Amygdala (tissue), 56 donors: Measurements from ENCODE around the gene ACACA.
"Not testable (repeated sequence)": the region's sequence is repeated elsewhere in the genome, so short reads cannot be mapped to it uniquely, and the experiment has no call there.

ENCODE experiments used
- DNase-seq, 56 donors: peaks; one replicate each; lab custom pipeline; 2025; lab: John Stamatoyannopoulos, UW

Gene ACACA

DNA sequence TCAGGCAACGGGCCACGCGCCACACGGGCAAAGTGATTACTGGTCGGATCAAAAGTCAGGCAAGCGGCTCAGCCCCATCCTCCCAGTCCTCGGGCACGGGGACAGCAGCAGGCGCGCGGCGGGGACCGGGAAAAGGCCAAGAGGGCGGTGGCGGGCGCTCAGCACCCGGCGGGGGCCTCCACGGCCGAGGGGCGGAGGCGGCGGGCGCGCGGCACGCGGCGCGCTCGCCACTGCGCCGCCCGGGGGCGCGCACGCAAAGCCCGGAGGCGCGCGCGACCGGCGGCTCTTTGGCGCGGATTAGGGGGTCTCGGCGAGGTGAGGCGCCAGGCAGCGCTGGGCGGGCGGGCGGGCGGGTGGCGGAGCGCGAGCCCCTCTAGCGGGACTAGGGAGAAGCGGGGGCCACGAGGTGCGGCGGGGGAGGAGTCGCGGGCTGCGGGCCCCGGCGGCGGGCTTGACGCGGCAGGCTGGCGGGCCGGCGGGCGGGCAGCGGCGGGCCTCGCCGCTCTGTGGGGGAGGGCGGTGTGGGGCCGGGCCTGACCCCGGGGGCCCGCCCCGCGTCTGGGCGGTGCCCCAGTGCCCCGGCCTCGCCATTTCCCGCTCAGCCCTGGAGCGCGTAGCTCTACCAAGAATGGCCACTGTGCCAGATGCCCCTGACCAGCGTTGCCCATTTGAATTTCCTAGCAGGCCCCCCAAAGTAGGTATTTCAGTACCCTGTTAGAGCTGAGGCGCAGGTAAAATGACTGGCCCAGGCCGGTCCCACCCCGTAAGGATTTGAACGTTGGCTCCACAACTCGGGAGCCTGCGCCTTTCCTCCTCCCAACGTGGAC lies at the start of gene ACACA, which contains the start of gene TADA2A:
Gene ACACA (minus strand): TSS at position 202 of the 827 bp plus-strand sequence. CDS start 537 bp downstream, outside the sequence.
Gene TADA2A (plus strand): TSS at position 252 of the 827 bp plus-strand sequence. CDS start 4,480 bp downstream, outside the sequence.
- peak in 55 of 56 donors; percentile 8 to 82 (median 65) for DNase-seq

DNA sequence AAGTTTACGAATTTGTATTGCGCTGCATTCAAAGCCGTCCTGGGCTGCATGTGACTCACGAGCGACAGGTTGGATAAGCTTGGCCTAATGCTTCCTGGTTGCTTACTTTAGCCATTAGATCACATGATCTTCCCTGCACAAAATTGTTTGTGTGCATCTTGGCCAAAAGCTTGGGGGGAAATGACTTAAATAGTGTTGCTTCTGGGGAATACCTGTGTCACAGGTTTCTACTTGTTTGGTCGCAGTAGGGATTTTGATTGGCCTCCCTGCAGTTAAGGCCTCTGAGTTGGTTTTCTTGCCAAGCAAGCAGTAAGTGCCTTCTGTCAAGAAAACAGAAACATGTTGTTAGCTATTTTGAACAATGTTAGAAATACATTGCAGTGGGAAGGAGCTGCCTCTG lies 43.5 kb upstream of the ACACA start:
- peak in 2 of 56 donors; percentile 3 to 9 for DNase-seq

DNA sequence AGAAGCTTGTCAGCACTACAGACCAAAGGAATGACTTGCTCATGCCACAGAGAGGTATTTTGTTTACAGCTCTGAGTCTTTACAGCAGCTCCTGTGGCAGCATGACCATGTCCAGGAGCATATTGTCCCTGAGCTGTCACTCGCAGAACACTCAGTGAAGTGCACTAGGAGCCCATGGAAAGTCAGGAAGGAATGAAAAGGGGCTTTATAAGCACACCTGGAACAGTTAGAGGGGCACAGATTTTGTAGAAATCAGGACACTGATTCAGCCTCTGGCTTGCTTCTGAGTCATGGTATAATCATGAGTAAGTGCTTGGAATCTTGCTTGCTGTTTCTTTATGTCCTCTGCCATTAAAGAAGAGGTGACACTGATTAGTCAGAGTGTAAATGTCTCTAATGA lies 41.0 kb upstream of the ACACA start:
- DNase-seq = no peak

DNA sequence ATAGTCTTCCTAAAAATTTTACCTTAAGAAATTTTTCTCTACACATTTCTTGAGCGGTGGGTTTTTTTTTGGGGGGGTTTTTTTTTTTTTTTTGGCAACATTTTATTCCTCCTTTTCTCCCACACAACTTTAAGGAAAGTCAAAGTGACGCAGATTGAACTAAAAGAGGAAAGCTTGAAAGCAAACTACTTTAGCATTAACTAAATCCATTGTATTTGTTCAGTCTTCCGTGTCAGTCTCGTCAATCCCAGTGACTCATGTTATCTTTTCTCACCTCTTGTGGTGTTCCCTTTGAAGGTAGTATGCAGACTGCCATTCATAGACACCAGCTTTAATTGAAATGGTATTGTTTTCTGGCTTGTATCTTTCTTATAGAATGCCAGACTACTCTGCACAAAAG lies 39.4 kb upstream of the ACACA start:
- DNase-seq = no peak

DNA sequence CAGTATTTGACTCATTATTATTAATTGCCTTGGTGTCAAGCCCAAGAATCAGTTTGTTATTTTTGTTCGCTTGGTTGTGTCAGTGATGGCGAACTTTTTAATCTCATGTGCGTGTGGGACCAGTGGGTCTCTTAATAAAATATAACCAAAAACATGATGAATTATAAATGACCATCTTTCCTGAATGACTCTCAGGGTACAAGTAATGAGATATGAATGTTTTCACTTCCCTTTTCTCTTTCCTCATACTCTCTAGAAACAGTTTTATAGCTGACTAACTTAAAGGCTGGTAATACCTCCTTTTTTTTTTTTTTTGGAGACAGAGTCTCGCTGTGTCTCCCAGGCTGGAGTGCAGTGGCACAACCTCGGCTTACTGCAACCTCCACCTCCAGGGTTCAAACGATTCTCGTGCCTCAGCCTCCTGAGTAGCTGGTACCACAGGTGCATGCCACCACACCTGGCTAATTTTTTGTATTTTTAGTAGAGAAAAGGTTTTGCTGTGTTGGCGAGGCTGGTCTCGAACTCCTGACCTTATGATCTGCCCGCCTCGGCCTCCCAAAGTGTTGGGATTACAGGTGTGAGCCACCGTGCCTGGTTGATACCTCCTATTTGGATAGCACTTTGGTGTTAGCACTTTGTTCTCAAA lies 34.9 kb upstream of the ACACA start:
- not testable (repeated sequence) for DNase-seq

DNA sequence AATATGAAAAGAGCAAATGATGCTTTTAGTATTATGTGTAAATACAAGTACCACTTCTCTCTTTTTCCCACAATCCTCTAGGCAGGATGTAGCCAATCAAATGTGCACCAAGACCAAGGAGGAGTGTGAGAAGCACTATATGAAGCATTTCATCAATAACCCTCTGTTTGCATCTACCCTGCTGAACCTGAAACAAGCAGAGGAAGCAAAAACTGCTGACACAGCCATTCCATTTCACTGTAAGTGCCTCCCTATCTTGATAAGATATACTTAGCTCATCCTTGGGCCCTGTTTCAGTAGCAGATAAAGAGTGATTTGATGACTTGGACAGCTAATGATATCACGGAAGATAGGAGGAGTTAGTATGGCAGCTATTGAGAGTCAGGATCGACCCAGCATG lies 33.8 kb upstream of the ACACA start:
- no peak for DNase-seq

DNA sequence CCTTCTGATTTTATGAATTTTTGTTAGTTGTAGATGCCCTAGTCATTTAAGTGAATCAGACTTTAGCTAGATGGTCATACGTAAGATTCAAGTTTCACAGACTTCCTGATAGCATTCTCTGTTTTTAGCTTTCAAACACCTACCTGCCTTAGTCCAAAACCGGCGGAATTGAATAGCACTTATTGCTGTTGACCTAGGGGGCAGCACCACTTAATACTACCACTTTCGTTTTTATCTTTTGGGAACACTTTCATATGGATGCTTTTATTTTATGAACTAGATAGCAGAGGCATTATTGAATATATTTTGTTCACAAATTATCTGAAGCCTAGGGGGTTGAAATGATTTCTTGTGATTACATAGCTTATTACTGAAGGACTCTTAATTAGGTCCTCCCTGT lies 31.5 kb upstream of the ACACA start:
- no peak for DNase-seq

DNA sequence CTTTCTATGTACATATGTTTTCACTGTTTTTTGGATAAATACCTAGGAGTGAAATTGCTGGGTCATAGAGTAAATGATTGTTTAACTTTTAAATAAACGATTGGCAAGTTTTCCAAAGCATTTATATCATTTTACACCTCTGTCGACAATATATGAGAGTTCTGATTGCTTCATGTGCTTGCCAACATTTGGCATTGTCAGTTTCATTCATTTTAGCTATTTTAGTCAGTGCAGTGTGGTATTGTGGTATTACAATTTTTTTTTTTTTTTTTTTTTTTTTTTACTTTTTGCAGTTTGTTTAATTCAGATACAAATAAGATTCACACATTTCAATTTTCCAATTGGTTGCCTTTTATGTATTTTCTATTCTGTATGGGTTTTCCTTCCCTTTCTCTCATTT lies 26.0 kb upstream of the ACACA start:
- DNase-seq = no peak

DNA sequence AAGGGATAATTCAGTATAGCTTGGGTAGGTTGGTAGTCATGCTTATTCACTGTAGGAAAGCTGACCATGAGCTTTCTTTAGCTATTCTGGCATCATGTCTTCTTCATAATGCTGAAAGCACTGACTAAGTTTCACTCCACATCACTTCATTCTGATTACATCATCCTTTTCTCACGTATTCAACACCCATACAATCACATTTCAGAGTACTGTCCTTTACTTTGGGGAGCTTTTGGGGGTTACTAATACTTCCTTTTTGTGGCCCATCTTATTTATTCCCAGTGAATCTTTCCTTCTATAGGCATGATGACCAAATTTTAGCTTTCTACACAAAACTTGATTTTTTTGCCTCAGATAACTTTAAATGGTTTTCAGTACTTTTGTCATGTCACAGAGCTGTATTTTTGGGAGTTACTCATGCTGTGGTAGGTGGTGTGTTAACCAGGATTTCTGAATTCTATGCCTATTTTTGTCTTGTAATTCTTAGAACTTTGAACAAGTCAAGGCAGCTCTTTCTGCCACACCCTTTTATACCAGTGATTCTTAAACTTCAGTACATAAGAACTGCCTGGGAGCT lies 23.5 kb upstream of the ACACA start:
- no peak for DNase-seq

DNA sequence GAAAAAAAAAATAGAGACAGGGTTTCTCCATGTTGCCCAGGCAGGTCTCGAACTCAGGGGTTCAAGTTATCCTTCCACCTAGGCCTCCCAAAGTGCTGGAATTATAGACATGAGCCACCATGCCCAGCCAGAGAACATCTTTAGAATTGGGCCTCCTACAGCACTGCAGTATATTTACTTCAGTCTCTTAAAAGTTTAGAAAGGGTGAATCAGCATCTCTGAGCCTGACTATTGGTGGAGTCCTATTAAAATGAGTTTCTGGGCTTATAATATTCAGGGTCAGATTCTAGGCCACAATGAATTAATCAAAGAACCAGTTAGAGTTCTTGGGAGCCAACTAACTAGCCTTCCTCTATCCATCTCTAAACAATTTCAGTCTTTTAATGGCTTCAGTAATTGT lies 22.8 kb upstream of the ACACA start:
- DNase-seq = no peak

DNA sequence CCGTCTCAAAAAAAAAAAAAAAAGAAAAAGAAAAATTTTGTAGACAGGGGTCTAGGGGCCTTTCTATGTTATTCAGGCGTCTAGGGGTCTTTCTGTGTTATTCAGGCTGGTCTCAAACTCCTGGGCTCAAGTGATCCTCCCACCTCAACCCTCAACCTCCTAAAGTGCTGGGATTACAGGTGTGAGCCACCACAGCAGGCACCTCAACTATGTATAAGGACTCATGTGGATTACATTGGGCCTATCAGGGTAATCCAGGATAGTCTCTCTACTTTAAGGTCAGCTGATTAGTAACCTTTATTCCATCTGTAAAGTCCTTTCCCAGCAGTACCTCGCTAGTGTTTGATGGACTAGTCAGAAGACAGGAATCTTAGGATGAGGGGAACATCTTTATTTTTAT lies 22.4 kb upstream of the ACACA start:
- no peak for DNase-seq

DNA sequence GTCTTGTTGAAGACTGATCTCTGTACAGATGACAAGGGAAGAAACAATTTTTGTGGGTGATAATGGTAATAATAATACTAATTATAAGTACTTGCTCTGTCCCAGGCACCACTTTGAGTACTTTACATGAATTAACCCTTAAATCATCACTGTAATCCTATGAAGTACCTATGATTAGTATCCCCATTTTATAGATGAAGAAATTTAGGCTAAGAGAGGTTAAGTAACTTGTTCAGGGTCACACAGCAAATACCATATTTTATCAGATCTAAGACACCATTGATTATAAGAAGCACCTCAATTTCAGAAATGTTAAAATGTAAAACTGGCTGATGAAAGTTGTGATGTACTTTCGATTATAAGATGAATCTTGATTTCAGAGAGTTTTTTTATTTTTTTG lies 18.6 kb upstream of the ACACA start:
- DNase-seq = no peak

DNA sequence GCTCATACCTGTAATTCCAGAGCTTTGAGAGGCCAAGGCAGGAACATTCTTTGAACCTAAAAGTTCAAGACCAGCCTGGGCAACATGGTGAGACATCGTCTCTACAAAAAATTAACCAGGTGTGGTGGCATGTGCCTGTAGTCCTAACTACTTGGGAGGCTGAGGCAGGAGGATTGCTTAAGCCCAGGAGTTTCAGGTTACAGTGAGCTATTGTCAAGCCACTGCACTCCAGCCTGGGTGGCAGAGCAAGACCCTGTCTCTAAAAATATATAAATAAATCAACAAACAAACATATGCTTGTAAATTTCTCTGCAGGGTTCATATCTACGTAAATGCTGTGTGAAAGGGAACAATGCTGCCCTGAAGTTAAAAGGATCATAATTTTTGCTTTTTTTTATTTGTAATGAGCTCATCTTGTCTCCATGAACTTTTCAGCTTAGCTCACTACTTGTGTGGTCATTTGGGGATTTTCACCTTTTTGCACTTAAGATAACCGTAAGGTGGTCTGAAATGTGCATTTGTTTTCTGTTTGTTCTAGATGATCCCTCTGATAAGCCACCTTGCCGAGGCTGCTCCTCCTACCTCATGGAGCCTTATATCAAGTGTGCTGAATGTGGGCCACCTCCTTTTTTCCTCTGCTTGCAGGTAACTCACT lies 16.5 kb upstream of the ACACA start:
- DNase-seq = no peak

DNA sequence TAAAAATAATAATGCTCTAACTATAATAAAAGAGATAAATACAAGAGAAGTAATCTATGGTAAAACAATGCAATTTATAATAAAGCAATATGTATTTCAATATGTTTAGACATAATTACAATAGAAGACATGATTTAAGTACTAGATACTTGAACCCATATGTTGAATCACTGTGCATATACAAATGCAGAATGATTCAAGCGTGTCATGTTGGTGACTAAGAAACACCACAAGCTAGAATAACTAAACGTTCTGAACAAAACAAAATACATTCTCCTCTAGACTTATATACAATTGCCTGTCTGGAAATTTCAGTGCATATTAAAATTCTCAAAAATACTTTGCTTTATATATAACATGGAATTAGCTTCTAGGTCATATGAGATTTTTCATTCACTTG lies 11.2 kb upstream of the ACACA start:
- no peak for DNase-seq

DNA sequence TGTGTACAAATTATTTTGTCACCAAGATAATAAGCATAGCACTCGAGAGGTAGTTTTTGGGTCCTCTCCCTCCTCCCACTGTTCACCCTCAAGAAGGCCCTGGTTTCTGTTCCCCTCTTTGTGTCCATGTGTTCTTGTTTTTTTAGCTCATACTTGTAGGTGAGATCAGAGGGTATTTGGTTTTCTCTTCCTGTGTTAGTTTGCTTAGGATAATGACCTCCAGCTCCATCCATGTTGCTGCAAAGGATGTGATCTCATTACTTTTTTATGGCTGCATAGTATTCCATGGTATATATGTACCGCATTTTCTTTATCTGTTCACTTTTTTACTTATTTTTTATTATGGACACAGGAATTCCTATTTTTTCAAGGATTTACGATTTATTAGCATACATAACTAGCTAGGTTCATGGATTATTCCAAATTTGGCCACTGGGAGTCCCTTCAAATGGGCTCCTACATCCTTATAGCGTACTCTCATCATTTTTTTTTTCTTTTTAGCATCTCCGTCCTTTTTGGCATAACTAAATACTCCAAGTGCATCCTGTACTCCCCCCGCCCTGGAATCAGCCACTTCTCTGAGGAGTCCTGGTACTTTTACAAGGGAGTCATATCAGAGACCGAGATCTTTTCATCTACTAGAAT lies 7.4 kb upstream of the ACACA start:
- DNase-seq = no peak

DNA sequence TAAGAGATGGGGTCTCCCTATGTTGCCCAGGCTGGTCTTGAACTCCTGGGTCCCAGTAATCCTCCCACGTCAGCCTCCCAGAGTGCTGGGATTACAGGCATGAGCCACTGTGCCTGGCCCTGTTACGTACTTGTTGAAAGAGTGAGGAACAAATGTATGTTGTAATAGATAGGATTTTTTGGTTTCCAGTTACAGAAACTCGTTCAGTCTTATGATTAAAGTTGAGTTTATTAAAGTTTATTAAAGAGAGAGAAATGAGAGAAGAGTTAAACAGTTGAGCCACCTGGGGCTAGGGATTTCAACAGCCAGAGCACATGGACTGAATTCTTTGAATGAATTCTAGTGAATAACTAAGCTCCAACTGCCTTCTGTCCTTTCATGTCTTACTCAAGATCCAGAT lies 3.7 kb upstream of the ACACA start:
- DNase-seq = no peak

DNA sequence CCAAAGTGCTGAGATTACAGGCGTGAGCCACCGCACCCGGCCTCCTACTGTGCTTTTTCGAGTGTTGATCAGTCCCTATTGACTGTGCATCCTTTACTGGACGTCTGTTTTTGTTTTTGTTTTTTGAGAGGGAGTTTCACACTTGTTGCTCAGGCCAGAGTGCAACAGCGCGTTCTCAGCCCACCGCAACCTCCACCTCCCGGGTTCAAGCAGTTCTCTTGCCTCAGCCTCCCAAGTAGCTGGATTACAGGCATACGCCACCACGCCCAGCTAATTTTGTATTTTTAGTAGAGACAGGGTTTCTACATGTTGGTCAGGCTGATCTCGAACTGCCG lies 1.5 kb upstream of the ACACA start:
- DNase-seq = not testable (repeated sequence)

DNA sequence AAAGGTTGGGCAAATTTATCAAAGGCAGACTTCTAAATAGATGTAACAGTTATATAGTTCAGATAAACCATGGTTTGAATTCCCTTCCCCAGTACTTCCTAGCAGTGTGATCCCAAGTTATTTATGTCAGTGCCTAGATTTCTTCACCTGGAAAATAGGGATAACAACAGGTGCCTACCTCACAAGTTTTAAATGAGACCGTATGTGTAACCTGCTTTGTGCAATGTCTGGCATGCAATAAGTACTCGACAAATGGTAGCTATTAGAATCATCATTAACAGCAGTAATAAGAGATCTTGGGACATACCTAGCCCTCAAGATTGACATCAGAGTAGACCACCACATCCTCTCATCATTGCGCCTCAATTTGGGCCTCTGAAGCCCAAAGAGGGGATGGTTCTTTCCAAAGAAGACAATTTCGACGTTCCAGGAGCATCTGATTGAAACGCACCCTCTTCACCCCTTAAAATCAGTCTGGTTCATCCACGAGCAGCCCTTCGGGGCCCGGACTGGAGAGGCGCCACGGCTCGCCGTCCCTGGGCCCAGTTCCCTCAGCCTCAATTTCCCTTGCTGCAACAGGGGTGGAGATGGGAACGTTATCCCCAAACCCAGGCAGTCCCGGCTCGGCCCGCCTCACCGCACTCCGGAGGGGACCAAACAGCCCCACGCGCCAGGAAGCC lies 541 bp downstream of the ACACA start:
- DNase-seq = peak in 1 of 56 donors; percentile 46

DNA sequence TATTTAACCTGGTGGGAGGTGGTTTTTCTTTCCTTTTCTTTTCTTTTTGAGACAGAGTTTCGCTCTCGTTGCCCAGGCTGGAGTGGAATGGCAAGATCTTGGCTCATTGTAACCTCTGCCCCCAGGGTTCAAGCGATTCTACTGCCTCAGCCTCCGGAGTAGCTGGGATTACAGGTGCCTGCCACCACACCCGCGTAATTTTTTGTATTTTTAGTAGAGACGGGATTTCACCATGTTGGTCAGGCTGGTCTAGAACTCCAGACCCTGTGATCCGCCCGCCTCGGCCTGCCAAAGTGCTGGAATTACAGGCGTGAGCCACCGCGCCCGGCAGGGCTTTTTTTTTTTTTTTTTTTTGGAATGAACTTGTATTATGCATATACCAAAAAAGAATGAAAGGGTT lies 1.1 kb downstream of the ACACA start:
- DNase-seq = not testable (repeated sequence)

DNA sequence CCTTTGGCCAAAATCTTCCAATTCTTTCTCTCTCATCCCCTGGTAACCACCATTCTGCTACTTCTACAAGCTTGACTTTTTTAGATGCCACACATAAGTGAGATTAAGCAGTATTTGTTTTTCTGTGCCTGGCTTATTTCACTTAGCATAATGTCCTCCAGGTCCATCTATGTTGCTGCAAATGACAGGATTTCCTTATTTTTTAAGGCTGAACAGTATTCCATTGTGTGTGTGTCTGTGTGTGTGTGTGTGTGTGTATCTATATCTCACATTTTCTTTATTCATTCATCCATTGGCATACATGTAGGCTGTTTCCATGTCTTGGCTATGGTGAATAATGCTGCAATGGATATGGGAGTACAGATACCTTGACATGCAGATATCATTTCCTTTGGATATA lies 6.1 kb downstream of the ACACA start:
- DNase-seq = no peak
